ENCODE results near the gene GNPAT.
"Not testable (repeated sequence)": the region's sequence is repeated elsewhere in the genome, so short reads cannot be mapped to it uniquely, and the experiment has no call there.

- TF ChIP-seq BHLHE40 (IDR thresholded peaks at IDR 0.05; ENCODE audit: borderline replicate concordance); CTBP1 (IDR thresholded peaks at IDR 0.05; ENCODE audit: borderline replicate concordance); SP1 (IDR thresholded peaks at IDR 0.05); FOXA1 (IDR thresholded peaks at IDR 0.05); ELF4 (IDR thresholded peaks at IDR 0.05): not testable (repeated sequence)
Measured at GRCh38 chr1:231212301-231212700, 28.7 kb upstream of the GNPAT start.

Measured in HEK293T (cell line).